Activated CD4-positive, alpha-beta T cell treated with anti-CD3 and anti-CD28 coated beads, Interleukin-2, amount 50 U/mL, for 4 hours (primary cell): ENCODE data around the gene GARIN5A.
"Not testable (repeated sequence)": the region's sequence is repeated elsewhere in the genome, so short reads cannot be mapped to it uniquely, and the experiment has no call there.

Experiments used
- DNase-seq, 2 experiments: peaks; one replicate each; pipeline ENCODE4 v3.0.0-alpha.2; 2020

The GARIN5A gene

GRCh38 chr19:50461066-50461875 lies 15.4 kb downstream of the GARIN5A start:
- DNase-seq: peak; percentile 32 to 49

DNA sequence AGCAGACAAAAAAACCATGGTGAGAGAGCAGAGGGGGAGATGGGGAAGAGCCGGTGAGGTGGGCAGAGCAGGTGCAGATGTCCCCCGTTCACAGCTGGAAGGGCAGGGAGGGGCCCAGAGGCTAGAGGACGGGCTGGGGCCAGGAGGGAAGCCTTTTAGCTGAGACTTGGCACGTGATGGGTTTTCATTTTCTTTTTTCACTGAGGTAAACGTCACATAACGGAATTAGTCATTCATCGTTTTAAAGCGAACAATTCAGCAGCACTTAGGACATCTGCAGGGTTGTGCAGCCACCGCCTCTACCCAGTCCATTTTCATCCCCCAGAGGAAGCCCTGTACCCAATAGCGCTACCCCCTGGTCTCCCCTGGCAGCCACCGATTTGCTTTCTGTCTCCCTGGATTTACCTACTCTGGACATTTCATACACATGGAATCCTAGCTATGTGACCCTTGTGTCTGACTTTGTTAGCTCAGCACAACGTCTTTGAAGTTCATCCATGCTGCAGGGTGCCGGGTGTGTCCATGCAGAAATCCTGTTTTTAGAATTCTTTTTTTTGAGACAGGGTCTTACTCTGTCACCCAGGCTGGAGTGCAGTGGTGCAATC lies 16.4 kb downstream of the GARIN5A start:
- DNase-seq: no peak

- no peak for DNase-seq
Observed at GRCh38 chr19:50459638-50460037, 17.0 kb downstream of the GARIN5A start.

DNA sequence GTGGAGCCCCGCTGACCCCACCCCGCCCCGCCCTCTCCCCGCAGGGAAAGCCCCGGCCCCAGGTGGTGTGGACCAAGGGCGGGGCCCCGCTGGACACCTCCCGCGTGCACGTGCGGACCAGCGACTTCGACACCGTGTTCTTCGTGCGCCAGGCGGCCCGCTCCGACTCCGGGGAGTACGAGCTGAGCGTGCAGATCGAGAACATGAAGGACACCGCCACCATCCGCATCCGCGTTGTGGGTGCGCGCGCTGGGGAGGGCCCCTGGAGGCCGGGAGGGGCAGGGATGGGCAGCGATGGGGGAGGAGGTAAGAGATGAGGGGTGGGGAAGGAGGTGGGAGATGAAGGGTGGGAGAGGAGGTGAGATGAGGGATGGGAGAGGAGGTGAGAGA lies 17.6 kb downstream of the GARIN5A start:
- DNase-seq: no peak

DNA sequence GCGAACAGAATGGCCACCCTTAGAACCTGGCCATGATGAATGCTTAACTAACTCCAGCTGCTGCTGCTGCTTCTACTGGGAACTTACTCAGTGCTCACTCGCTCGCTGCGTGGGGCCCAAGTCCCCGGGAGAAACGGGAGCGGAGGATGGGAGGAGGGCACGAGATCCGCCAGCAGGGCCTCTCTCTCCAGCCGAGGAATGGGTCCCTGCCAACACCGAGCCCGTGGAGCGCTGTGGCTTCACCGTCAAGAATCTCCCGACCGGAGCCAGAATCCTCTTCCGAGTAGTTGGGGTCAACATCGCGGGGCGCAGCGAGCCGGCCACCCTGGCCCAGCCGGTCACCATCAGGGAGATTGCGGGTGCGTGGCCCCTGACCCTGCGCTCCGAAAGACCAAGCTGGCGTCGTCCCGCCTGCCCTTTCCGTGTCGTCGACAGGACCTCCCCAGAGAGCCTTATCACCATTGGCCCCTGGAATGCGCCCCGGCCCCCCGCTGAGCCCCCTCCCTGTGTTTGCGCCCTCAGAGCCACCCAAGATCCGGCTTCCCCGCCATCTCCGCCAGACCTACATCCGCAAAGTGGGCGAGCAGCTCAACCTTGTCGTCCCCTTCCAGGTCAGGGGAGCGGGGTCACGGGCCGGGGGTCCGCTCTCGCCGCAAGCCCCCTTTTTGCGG lies 18.1 kb downstream of the GARIN5A start:
- DNase-seq: no peak

GRCh38 chr19:50457300-50457699 lies 19.3 kb downstream of the GARIN5A start:
- DNase-seq: no peak

- no peak for DNase-seq
Observed at GRCh38 chr19:50455992-50456391, 20.7 kb downstream of the GARIN5A start.

- no peak for DNase-seq
Observed at GRCh38 chr19:50453243-50453642, 23.4 kb downstream of the GARIN5A start.

- no peak for DNase-seq
Observed at GRCh38 chr19:50451223-50451534, 25.5 kb downstream of the GARIN5A start.

DNA sequence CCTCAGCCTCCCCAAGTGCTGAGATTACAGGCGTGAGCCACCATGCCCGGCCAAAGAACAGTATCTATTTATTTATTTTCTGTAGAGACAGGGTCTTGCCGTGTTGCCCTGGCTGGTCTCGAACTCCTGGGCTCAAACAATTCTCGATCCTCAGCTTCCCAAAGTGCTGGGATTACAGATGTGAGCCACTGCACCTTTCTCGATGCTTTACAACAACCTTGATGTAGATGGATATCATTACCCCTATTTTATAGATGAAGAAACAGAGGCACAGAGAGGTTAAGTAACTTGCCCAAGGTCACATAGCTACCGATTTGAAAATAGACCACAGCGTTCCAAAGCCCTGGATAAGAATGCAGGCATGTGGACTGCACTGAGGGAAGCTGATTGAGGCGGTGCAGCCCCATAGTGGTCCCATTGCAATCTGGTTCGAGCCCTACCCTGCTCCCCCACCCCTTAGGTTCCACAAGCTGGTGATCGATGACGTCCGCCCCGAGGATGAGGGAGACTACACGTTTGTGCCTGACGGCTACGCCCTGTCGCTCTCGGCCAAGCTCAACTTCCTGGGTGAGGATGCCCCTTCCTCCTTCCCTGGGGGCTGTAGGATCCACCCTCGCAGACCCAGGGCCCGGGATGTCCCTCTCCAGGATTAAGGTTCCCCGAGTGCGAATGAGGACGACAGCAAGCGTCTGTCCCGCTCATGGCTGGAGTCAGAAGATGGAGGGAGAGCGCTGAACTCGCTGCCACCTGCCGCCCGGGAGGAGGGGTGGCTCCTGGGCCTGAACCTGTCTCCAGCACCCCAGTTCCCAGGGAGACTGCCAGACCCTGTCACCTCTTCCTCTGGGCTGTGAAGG lies 26.1 kb downstream of the GARIN5A start:
- DNase-seq: no peak

- no peak for DNase-seq
Observed at GRCh38 chr19:50449236-50449899, 27.3 kb downstream of the GARIN5A start.

DNA sequence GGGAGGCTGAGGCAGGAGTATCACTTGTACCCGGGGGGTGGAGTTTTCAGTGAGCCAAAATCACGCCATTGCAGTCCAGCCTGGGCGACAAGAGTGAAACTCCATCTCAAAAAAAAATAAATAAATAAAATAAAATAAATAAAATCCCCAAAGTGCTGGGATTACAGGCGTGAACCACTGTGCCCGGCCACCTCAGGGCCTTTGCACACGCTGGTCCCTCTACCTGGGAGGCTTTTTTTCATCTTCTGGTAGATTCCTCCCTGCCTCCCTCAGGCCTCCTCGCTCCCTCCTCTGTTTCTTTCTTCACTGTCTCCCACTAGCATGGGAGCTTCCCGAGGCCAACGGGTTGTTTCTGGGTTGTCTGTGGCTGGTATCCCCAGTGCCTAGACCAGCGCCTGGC lies 28.9 kb downstream of the GARIN5A start:
- DNase-seq: no peak

- no peak for DNase-seq
Observed at GRCh38 chr19:50447053-50447452, 29.6 kb downstream of the GARIN5A start.

DNA sequence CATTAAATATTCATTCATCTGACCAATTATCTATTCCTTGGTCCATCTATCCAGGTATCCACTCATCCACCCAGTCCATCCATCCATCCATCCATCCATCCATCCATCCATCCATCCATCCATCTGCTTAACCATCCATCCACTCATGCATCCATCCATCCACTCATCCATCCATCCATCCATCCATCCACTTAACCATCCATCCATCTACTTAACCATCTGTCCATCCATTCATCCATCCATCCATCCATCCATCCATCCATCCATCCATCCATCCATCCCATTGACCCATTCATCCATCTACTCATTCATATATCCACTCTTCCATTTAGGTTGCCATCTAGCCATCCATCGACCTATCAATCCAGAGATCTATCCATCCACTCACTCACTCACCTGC lies 32.6 kb downstream of the GARIN5A start:
- no peak for DNase-seq

DNA sequence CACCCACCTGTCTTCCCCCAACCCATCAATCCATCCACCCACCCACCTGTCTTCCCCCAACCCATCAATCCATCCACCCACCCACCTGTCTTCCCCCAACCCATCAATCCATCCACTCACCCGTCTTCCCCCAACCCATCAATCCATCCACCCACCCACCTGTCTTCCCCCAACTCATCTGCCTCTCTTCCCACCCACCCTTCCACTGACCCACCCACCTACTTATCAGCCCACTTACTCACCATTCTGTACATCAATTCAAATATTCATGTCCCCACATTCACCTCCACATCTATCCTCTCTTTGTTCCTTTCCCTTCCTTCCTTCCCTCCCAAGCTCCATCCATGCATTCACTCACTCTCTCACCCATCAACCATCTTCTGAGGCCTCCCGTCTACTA lies 37.5 kb downstream of the GARIN5A start:
- not testable (repeated sequence) for DNase-seq

- no peak for DNase-seq
Observed at GRCh38 chr19:50437862-50438449, 38.7 kb downstream of the GARIN5A start.

GRCh38 chr19:50435627-50436026 lies 41.0 kb downstream of the GARIN5A start:
- DNase-seq: no peak

DNA sequence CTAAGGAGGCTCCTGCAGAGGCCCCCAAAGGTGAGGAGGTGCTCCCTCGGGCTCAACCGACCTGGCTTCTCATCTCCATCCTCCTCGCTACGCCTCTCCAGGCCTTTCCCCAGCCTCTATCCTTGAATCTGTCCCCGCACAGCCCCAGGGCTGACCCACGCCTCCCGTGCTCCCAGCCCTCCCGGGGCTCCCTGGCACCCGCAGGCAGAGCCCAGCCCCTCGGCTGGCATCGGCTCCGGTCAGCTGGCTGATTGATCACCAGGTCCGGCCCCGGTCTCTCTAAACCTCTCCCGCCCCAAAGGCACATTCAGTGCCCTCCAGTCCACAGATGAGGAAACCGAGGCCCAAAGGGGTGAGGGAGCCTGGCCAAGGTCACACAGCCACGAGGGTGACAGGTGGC lies 41.4 kb downstream of the GARIN5A start:
- no peak for DNase-seq

DNA sequence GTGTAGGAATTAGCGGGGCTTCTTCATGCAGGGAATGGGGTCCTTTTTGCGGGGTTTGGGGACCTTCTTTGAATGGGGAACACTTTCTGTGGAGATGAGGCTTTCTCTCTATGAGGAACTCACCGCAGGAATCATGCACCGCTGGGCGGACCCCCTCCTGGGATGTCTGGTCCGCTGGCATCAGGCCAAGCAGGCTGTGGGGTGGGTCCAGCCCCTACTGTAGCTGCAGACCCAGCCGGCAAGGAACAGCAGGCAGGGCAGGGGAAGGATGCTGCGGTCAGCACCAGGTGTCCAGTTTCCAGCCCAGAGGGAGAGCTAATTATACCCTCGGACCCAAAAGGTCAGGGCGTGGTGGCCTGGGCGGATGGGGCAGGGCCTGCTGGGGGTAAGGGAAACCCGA lies 42.1 kb downstream of the GARIN5A start:
- no peak for DNase-seq

GRCh38 chr19:50433201-50434180 lies 43.2 kb downstream of the GARIN5A start:
- DNase-seq: no peak
